ENCODE measurements around the gene SH3RF3. TPM values are rescaled to one million over a fixed set of nuclear protein-coding genes. Genes with fewer than 3 reads are reported as not detected.

SH3RF3 gene
- total RNA-seq, 1 donor from 2014 or later: 7.9 TPM

DNA sequence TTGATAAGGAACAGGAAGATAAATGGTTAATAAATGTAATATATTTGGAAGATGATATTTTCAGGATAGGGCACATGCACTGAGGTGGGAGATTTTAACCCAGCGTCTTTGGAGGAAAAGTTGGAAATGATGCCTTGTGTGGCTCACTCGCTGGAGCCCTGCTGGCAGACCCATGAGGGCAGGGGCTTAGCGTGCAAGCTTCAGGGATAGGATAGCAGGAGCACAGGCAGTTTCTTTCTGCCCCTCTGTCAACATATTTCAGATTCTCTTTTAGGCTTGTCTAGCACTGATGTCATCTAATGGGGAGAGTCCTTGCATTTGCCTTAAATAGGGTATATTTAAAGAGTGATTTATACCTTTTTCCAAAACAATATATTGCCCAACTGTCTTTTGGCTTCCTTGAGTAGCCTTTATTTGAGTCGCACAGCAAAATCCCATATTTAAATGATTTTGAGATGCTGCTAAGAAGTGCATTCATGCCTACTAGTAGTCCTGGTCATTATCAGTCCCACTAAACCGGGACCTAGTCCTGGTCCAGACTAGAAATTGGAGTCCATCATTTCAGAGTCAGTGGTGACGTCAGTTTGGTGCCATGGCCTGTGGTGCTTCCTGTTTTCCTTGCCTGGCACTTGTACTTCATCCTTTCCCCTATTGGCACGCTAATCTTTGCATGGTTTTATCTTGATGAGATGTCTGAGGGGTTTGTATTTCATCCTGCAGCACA is 45.8 kb downstream of the SH3RF3 start:
- Histone ChIP-seq H3K4me3 (no peak overlapping the region), H3K4me1 (peaks cover 77% of the 10 kb centered on the region), H3K36me3 (no peaks in the 10 kb centered on the region), H3K27me3 (ENCODE audit: low read depth) (no peaks in the 10 kb centered on the region), H3K9me3 (replicated peaks) (peaks cover 16% of the 10 kb centered on the region), H3K27ac (replicated peaks) (peak overlapping the region; percentile 90)
- DNase-seq: no peak
- TF ChIP-seq, protein P1, sequence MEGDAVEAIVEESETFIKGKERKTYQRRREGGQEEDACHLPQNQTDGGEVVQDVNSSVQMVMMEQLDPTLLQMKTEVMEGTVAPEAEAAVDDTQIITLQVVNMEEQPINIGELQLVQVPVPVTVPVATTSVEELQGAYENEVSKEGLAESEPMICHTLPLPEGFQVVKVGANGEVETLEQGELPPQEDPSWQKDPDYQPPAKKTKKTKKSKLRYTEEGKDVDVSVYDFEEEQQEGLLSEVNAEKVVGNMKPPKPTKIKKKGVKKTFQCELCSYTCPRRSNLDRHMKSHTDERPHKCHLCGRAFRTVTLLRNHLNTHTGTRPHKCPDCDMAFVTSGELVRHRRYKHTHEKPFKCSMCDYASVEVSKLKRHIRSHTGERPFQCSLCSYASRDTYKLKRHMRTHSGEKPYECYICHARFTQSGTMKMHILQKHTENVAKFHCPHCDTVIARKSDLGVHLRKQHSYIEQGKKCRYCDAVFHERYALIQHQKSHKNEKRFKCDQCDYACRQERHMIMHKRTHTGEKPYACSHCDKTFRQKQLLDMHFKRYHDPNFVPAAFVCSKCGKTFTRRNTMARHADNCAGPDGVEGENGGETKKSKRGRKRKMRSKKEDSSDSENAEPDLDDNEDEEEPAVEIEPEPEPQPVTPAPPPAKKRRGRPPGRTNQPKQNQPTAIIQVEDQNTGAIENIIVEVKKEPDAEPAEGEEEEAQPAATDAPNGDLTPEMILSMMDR (IDR thresholded peaks at IDR 0.05; ENCODE audit: borderline replicate concordance): no peak
- intact Hi-C loops (cut with micrococcal nuclease): no loop called here

DNA sequence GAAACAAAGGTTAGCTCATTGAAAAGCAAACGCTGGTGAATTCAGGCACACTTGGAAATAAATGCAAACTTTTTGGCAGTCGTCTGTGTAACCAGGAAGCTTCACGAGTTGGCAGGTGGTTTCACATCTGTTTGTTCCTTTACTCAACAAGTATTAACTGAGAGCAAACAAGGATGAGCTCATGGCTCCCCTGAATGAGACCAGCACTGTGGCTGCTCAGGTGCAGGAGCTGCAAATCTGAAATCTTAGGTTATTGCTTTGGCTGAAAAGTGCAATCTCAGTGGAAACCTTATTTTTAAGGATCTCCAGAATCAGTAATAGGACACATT is 46.3 kb downstream of the SH3RF3 start:
- no peaks in the 10 kb centered on the region for H3K27me3 ChIP-seq (ENCODE audit: low read depth)

DNA sequence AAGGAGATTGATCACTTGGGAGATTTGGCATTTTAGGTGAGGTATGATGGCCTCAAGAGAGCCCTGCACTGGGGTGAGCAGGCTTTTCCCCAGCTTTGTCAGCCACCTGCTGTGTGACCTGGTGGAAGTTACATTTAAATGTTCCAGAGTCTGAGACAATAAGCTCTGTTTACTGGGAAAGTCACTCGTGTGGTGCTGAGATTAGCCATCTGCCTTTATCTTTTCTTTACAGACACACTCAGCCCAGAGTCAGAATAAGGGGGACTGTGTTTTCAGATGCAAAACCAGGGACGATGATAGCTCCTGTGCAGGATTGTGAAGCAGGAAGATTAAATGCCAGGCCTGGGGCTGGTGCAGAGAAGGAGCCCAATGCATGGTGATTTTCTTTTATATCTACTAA is 47.9 kb downstream of the SH3RF3 start:
- Histone ChIP-seq H3K36me3 (no peaks in the 10 kb centered on the region), H3K4me1 (peaks cover 64% of the 10 kb centered on the region), H3K9me3 (replicated peaks) (peaks cover 16% of the 10 kb centered on the region), H3K4me3 (no peak overlapping the region), H3K27ac (replicated peaks) (peak overlapping the region; percentile 14), H3K27me3 (ENCODE audit: low read depth) (no peaks in the 10 kb centered on the region)
- DNase-seq: no peak
- intact Hi-C loops (cut with micrococcal nuclease): no loop called here
- TF ChIP-seq, protein P1 (IDR thresholded peaks at IDR 0.05; ENCODE audit: borderline replicate concordance): no peak

More for the DNA sequence above, 46.3 kb downstream of the SH3RF3 start:
- Histone ChIP-seq H3K27ac (replicated peaks) (no peak overlapping the region), H3K36me3 (no peaks in the 10 kb centered on the region), H3K4me3 (no peak overlapping the region), H3K4me1 (peaks cover 77% of the 10 kb centered on the region), H3K9me3 (replicated peaks) (peaks cover 16% of the 10 kb centered on the region)
- intact Hi-C loops (cut with micrococcal nuclease): no loop called here
- no peak for DNase-seq
- TF ChIP-seq, protein P1 (IDR thresholded peaks at IDR 0.05; ENCODE audit: borderline replicate concordance): no peak

DNA sequence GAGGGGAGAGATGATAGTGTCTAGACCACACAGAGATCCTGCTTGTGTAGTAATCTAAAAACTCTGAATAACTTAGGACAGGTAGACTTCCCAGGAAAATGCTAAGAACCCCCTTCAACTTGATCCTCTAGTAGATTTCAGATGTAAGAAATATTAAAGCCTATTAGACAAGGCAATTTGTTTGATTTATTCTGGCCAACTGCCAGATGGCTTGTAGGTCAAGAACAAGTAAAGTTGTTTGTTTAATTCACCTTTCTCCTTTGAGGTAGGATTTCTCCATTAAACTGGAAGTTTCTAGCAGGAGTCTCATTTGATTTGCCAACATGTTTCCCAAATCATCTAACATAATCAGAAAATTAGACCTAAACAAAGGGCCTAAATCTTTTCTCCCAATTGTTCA is 48.6 kb downstream of the SH3RF3 start:
- DNase-seq: no peak
- no peak overlapping the region for H3K4me3 ChIP-seq
- peaks cover 16% of the 10 kb centered on the region for H3K9me3 ChIP-seq (replicated peaks)
- peaks cover 57% of the 10 kb centered on the region for H3K4me1 ChIP-seq
- TF ChIP-seq, protein P1 (IDR thresholded peaks at IDR 0.05; ENCODE audit: borderline replicate concordance): no peak
- peak overlapping the region; percentile 14 for H3K27ac ChIP-seq (replicated peaks)
- no peaks in the 10 kb centered on the region for H3K27me3 ChIP-seq (ENCODE audit: low read depth)
- intact Hi-C loops (cut with micrococcal nuclease): no loop called here
- no peaks in the 10 kb centered on the region for H3K36me3 ChIP-seq

DNA sequence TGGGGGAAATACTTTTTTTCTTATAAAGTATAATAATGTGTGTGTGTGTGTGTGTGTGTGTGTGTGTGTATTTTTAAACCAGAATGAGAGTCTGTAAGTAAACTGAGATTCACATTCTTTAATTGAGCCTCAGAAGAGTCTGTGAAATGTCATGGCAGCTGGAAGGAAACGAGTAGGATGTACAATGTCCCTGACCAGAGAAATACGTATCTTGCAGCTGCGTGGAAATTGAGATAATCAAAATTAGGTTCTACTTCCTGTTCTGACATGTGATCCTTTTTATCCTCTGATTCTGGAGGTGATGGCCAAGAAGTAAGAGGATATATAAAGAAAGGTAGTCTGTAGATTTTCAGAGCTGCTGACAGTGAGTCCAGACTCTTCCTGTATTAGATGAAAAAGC is 50.0 kb downstream of the SH3RF3 start:
- H3K27me3 ChIP-seq (ENCODE audit: low read depth): no peaks in the 10 kb centered on the region
- H3K4me1 ChIP-seq: peaks cover 43% of the 10 kb centered on the region
- no peak overlapping the region for H3K27ac ChIP-seq (replicated peaks)
- no peak for DNase-seq
- peaks cover 16% of the 10 kb centered on the region for H3K9me3 ChIP-seq (replicated peaks)
- no peak overlapping the region for H3K4me3 ChIP-seq
- H3K36me3 ChIP-seq: no peaks in the 10 kb centered on the region
- intact Hi-C loops (cut with micrococcal nuclease): no loop called here
- TF ChIP-seq, protein P1 (IDR thresholded peaks at IDR 0.05; ENCODE audit: borderline replicate concordance): no peak

Measured in left ventricle myocardium inferior (tissue), 1 donor.